ENCODE measurements around the gene CDK18.

CDK18 gene

GRCh38 chr1:205577874-205578658 lies 73.6 kb downstream of the CDK18 start:
- no peak overlapping the region for H3K27ac ChIP-seq
- no peaks in the 10 kb centered on the region for H3K4me1 ChIP-seq (ENCODE audit: control insufficient read depth in 1 of 2, insufficient read depth in 1 of 2, low read depth in 1 of 2, low read length in 1 of 2)
- no peak for TF ChIP-seq CTCF (IDR thresholded peaks at IDR 0.05)
- peaks cover 90% of the 10 kb centered on the region for H3K27me3 ChIP-seq
- H3K36me3 ChIP-seq: no peaks in the 10 kb centered on the region
- no peak overlapping the region for H3K4me3 ChIP-seq (ENCODE audit: low read depth in 1 of 2, low read length in 1 of 2)
- H3K9me3 ChIP-seq: no peaks in the 10 kb centered on the region

GRCh38 chr1:205578780-205579571 lies 74.5 kb downstream of the CDK18 start:
- H3K27ac ChIP-seq: no peak overlapping the region
- no peak overlapping the region for H3K4me3 ChIP-seq (ENCODE audit: low read depth in 1 of 2, low read length in 1 of 2)
- no peak for TF ChIP-seq CTCF (IDR thresholded peaks at IDR 0.05)
- peaks cover 87% of the 10 kb centered on the region for H3K27me3 ChIP-seq
- H3K4me1 ChIP-seq (ENCODE audit: control insufficient read depth in 1 of 2, insufficient read depth in 1 of 2, low read depth in 1 of 2, low read length in 1 of 2): no peaks in the 10 kb centered on the region
- no peaks in the 10 kb centered on the region for H3K9me3 ChIP-seq
- H3K36me3 ChIP-seq: no peaks in the 10 kb centered on the region

GRCh38 chr1:205579711-205580110 lies 75.2 kb downstream of the CDK18 start:
- no peaks in the 10 kb centered on the region for H3K4me1 ChIP-seq (ENCODE audit: control insufficient read depth in 1 of 2, insufficient read depth in 1 of 2, low read depth in 1 of 2, low read length in 1 of 2)
- TF ChIP-seq CTCF (IDR thresholded peaks at IDR 0.05): no peak
- no peaks in the 10 kb centered on the region for H3K36me3 ChIP-seq
- H3K27ac ChIP-seq: no peak overlapping the region
- H3K27me3 ChIP-seq: peaks cover 79% of the 10 kb centered on the region
- no peak overlapping the region for H3K4me3 ChIP-seq (ENCODE audit: low read depth in 1 of 2, low read length in 1 of 2)
- no peaks in the 10 kb centered on the region for H3K9me3 ChIP-seq

GRCh38 chr1:205580140-205580922 lies 75.9 kb downstream of the CDK18 start:
- Histone ChIP-seq H3K4me3 (ENCODE audit: low read depth in 1 of 2, low read length in 1 of 2) (no peak overlapping the region), H3K27ac (no peak overlapping the region), H3K36me3 (no peaks in the 10 kb centered on the region), H3K4me1 (ENCODE audit: control insufficient read depth in 1 of 2, insufficient read depth in 1 of 2, low read depth in 1 of 2, low read length in 1 of 2) (no peaks in the 10 kb centered on the region), H3K27me3 (peaks cover 73% of the 10 kb centered on the region), H3K9me3 (no peaks in the 10 kb centered on the region)
- TF ChIP-seq CTCF (IDR thresholded peaks at IDR 0.05): no peak

- Histone ChIP-seq H3K27ac (no peak overlapping the region), H3K27me3 (peaks cover 71% of the 10 kb centered on the region), H3K4me3 (ENCODE audit: low read depth in 1 of 2, low read length in 1 of 2) (no peak overlapping the region), H3K36me3 (no peaks in the 10 kb centered on the region), H3K4me1 (ENCODE audit: control insufficient read depth in 1 of 2, insufficient read depth in 1 of 2, low read depth in 1 of 2, low read length in 1 of 2) (no peaks in the 10 kb centered on the region), H3K9me3 (no peaks in the 10 kb centered on the region)
- TF ChIP-seq CTCF (IDR thresholded peaks at IDR 0.05): no peak
These were observed 76.4 kb downstream of the CDK18 start for GRCh38 chr1:205580923-205581180.

All from neutrophil (primary cell).